Fibroblast of skin of left biceps (primary cell): Measurements from ENCODE around the gene HYI.
"Not testable (repeated sequence)": the region's sequence is repeated elsewhere in the genome, so short reads cannot be mapped to it uniquely, and the experiment has no call there.

ENCODE experiments used
- DNase-seq, 2 experiments: peaks; one replicate each; pipeline ENCODE4 v3.0.0-alpha.2; 2013; ENCODE audit warnings: low read depth in 2 of 2

HYI gene

DNA sequence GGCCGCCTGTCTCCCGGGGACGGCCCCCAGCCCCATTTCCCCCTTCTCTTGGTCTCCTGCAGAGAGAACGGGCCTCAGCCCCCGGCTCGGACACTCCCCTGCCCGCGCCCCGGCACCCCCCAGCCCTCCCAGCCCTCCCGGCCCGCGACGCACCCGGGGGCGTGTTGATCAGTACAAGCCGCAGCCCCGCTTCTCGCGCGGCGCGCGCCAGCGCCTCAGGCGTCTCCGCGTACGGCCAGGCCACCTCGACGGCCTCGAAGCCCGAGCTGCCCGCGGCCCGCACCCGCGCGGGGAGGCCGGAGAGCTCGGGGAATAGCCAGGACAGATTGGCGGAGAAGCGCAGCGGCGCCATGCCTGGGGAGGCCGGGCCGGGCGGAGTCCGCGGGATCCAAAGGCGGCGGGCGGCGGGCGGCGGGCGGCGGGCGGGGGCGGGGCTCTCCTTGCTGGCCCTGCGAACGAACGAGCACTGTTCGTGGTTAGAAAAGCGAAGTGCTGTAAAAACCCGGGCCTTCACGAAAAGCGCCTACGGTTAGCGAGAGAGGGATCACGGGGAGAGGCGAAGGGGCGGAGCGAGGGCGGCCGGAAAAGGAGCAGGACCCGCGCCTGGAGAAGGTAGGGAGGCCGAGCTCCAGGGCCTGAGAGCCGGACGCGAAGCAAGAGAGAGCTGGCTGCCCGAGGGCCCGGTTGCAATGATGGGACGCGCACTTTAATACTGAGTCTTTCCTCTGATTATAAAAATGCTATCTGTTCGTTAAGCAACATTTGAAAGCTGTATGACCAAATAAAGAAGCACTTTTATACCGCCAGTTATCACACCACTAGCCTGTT, at the start of gene HYI:
Gene HYI, minus strand, starts transcription at position 490 of the 828 bp plus-strand sequence. Its CDS starts 138 bp downstream, at position 352.
- peak; percentile 68 to 71 for DNase-seq

DNA sequence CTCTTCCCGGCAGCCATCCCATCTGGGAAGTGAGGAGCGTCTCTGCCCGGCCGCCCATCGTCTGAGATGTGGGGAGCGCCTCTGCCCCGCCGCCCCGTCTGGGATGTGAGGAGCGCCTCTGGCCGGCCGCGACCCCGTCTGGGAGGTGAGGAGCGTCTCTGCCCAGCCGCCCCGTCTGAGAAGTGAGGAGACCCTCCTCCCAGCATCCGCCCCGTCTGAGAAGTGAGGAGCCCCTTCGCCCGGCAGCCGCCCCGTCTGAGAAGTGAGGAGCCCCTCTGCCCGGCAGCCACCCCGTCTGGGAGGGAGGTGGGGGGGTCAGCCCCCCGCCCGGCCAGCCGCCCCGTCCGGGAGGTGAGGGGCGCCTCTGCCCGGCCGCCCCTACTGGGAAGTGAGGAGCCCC, 48.1 kb upstream of the HYI start:
- not testable (repeated sequence) for DNase-seq

GRCh38 chr1:43499898-43500297, 46.2 kb upstream of the HYI start:
- no peak for DNase-seq

DNA sequence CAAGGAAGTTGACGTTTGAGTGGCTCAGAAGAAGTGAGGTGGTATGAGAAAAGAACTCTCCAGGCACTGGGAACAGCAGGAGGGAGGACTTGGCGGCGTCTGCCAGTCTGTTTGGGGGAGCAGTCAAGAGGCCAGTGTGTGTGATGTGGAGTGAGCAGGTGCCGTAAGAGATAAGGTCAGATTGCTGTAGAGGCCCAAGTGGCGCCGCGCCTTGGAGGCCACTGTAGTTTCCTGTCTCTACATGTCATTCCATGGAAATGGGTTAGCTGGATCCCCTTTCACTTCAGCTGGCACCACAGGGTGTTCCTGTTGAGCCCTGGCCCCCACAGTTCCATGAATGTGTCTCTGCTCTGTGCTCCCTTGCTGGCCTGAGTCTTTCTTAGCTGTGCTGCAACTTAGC, 41.5 kb upstream of the HYI start:
- no peak for DNase-seq

DNA sequence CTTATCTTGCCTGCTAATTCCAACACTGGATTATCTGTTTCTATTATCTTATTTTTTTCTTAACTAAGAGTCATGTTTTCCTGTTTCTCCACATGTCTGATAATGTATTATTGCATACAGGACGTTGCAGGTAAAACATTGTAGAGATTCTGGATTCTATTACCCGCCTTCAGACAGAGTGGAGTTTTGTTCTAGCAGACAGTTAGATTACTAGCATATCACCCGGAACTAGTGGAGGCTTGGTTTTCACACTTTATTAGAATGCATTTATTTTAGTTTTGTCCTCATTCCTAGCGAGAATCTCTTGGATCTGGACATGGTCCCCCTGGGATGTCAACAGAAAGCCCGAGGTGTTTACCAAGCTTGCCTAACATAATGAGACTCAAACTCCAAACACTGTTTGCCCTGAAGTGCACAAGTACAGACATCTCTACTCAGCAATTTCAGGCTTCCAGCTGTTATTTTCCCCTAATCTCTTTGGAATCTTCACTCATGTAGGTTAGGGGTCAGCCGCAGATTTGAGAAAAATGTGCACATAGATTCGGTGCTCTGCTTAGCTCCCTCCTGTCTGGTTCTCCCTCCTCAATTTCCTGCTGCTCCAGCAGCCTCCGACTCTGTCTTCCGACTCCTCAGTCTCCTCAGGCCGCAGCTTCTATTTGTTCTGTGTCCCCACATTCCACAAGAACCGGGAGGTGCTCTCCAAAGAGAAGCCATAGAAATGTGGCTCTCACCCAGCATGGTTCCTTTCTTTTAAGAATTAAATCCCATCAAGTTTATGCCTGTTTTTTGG, 40.1 kb upstream of the HYI start:
- DNase-seq: no peak

DNA sequence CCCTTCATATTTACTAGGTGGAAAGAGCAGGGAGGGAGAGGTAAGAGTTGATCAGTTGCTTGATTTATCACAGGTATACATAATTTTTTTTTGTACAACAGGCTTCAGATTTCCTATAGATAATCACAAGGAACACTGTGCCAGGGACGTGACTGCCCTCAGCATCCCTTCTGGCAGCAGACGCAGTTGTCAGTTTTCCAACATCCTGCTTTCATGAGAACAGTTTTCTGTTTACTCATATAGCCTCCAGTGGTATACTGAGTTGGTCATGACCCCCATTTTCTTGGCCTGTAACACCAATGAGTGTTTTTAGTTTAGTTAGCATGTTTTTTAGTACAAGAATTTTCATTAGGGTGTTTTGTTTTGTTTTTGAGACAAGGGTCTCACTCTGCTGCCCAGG, 39.1 kb upstream of the HYI start:
- no peak for DNase-seq

- DNase-seq: no peak
Measured at GRCh38 chr1:43491061-43491460, 37.3 kb upstream of the HYI start.

DNA sequence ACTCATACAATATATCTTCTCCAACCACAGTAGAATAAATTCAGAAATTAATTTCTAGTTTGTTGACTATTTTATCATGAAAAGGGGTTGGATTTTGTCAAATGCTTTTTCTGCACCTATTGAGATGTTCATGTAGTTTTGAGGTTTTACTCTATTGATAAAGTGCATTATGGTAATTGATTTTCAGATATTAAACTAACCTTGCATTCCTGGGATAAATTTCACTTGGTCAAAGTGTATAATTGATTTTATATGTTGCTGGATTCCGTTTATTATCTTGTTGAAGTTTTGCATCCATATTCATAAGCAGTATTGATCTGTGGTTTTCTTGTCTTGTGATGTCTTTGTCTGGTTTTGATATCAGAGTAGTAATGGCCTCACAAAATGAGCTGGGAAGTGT, 34.4 kb upstream of the HYI start:
- DNase-seq: no peak

- peak in 1 of 2 experiments; percentile 23 for DNase-seq
Measured at GRCh38 chr1:43484367-43484766, 30.6 kb upstream of the HYI start.

DNA sequence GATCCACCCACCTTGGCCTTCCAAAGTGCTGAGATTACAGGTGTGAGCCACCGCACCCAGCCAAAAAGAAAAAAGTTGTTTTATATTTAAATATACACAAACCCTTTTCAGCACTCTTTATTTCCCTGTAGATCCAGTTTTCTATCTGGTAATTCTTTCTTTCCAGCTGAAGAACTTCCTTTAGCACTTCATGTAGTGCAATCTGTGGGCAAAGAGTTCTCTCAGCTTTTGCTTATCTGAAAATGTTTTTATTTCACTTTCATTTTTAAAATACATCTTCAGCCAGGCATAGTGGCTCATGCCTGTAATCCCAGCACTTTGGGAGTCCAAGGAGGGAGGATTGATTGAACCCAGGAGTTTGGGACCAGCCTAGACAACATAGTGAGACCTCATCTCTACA, 28.5 kb upstream of the HYI start:
- DNase-seq: no peak

DNA sequence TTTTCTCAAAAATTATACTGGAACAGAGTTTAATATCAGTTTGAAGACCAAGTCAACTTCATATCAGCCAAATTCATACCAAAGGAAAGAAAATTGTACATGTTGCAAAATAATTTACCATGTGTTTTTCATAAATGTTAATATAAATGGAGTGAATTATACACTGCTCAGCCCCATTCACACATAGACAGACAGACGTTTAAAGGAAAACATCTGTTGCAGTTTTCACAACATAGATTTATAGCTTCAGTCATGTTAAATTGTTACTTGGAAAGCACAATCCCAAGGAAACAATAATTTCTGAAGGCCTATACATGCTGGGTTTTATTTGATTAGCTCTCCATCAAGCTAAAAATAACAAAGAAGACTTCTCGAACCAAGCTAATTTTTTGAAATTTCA, 27.8 kb upstream of the HYI start:
- DNase-seq: peak; percentile 47 to 57

GRCh38 chr1:43479414-43479813, 25.7 kb upstream of the HYI start:
- DNase-seq: no peak

DNA sequence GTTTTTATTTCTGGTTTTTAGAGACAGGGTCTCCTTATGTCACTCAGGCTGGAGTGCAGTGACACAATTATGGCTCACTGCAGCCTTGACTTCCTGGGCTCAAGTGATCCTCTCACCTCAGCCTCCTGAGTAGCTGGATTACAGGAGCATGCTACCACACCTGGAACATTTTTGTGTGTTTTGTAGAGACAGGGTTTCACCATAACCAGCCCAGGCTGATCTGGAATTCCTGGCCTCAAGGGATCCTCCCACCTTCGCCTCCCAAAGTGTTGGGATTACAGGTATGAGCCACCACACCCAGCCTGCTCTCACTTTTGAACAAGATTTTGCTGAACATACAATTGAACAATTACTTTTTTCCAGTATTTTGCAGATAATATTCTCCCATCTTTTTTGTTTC, 24.0 kb upstream of the HYI start:
- no peak for DNase-seq

GRCh38 chr1:43475611-43476401, 22.1 kb upstream of the HYI start:
- not testable (repeated sequence) for DNase-seq

DNA sequence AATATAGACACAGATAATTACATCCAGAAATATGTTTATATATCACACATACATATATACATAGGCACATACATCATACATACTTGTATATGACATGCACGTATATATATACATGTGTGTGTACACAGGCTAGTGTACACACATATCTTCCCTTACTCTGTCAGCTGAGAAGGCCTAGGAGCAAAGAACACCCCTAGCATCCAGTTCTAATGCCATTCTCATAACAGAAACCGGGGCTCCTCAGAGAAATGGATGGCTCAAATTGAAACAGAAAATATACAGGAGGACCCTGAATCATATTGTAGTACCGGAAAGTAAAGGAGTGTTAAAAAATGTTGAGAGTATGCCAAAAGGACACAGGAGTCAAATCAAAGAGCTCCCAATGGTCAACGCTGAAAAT, 19.7 kb upstream of the HYI start:
- no peak for DNase-seq

DNA sequence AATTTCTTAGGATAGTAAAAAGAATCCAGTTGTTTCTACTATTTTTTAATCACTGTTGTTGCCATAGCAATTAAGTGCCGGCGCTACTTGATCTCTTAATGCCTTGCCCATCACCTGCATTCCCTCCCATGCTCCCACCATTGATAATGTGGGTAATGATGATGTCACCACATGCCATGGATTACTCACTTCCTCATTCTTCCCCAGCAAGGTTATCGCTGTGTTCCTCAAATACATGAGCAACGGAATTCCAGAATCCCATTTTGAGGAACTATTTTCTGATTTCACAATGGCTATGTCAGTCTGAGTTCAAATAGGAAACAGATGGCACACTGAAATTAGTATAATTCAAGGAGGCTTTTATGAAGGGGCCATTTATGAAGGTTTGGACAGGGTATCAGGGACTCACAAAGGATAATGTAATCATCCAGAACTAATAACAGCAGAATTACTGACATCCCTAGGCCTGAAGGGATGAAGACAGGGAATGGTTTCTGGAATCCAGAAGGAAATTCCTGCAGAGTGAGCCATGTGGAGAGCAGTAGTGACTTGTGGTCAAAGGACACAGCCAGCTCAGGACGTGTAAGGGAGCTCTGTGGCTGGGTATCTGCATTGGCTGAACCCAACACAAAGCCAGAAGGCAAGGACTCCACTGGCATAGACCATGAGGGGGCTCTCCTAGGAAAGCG, 18.9 kb upstream of the HYI start:
- DNase-seq: peak; percentile 80

- no peak for DNase-seq
Measured at GRCh38 chr1:43472087-43472462, 18.3 kb upstream of the HYI start.

DNA sequence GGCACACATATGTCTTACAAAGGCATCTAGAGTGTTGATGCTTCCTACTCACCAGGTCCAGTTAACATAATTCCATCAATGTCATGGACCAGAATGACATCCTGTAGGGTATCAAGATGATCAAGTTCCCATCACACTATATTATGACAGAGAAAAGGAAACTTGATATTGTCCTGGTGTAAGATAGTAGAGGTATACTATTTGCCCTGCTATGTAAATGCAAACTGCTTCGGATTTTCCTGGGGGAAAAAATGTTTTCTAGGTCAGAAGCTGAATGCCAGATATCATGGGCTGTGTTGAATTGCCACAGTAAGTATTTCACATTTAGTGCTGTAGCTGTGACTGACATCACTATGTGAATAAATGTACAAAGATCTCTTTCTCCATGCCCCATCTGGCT, 16.2 kb upstream of the HYI start:
- no peak for DNase-seq

- DNase-seq: no peak
Measured at GRCh38 chr1:43468414-43468813, 14.7 kb upstream of the HYI start.

DNA sequence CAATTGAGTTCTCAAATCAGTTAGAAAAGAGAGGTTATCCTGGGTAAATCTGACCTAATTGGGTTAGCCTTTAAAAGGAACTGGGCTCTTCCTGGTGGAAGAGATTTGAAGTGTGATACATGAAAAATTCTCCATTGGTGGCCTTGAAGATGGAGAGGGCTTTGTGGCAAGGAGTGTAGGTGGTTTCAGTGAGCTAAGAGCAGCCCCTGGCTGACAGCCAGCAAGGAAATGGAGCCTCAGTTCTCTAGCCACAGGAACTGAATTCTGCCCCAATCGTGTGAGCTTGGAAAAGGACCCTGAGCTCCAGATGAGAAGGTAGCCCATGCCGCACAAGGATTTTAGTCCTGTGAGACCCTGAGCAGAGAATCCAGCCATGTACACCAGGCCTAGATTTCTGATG, 12.7 kb upstream of the HYI start:
- DNase-seq: no peak

DNA sequence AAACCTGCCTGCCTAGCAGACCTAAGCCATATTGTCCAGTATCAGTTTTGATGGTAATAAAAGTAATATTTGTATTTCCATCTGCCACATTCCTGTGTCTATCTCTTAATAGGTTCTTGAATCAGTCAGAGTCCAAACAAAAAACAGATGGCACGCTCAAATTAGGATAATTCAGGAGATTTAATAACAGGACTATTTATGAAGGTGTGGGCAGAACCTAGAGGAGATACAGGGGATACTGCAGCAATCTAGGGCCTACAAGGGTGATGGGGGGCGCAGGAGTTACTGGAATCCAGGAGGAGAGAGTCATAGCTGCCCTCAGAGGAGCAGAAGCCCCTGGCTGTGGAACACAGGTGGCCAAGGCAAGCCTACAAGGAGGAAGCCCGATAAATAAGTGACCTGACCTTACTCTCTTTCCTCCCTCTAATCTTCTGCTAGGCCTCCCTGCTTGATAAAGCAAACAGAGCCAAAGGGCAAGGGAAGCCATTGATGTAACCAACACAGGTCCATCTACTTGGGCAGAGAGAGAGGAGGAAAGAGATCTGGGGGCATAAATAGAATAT, 11.9 kb upstream of the HYI start:
- DNase-seq: no peak
